ENCODE data around the gene ATP9B.

DNA sequence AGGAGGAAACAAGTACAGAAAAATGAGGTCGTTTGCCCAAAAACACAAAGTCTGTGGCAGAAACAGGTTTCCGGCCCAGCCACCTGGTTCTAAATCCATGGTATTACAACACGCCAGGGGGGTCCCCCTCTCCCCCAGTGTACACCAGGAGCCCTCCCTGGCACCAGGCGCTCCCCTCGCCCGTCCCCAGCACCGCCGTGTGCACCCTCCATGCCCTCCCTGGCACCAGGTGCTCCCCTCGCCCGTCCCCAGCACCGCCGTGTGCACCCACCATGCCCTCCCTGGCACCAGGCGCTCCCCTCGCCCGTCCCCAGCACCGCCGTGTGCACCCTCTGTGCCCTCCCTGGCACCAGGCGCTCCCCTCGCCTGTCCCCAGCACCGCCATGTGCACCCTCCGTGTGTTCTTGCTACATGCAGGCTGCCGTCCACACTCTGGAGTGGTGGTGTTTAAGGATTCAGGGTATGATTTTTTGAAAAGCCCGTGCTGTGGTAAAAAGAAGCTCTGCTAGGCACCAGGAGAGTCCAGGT lies 266.7 kb downstream of the ATP9B start:
- TF ChIP-seq POLR2A (IDR thresholded peaks at IDR 0.05; ENCODE audit: low read depth, low read length) (no peak), POLR2AphosphoS5 (IDR thresholded peaks at IDR 0.05; ENCODE audit: low read depth, low read length) (no peak), TAF1 (IDR thresholded peaks at IDR 0.05; ENCODE audit: low read depth, low read length) (no peak), SPI1 (IDR thresholded peaks at IDR 0.05; ENCODE audit: low read depth, low read length) (no peak), POU2F2 (IDR thresholded peaks at IDR 0.05; ENCODE audit: low read depth, low read length) (no peak)

Measured in GM12891 (cell line).